ENCODE results near the gene PROM2. TPM values are rescaled to one million over a fixed set of nuclear protein-coding genes. Genes with fewer than 3 reads are reported as not detected.

The PROM2 gene
- total RNA-seq, 2 donors from 2014 or later, result 2.2 to 2.3 TPM

GRCh38 chr2:95281071-95281470 is 6.8 kb downstream of the PROM2 start:
- Histone ChIP-seq H3K4me3 (ENCODE audit: low read length) (no peak overlapping the region), H3K9me3 (ENCODE audit: control insufficient read depth, low read length) (no peaks in the 10 kb centered on the region), H3K9ac (ENCODE audit: extremely low read depth, low read length, poor library complexity, severe bottlenecking) (no peak overlapping the region), H3K27me3 (ENCODE audit: control insufficient read depth, insufficient read depth, low read length, poor library complexity, severe bottlenecking) (no peaks in the 10 kb centered on the region), H3K4me1 (ENCODE audit: control insufficient read depth, insufficient read depth, low read length) (no peaks in the 10 kb centered on the region), H3K27ac (ENCODE audit: low read depth, low read length) (no peak overlapping the region), H3K36me3 (ENCODE audit: control insufficient read depth, insufficient read depth, low read length) (no peaks in the 10 kb centered on the region)
- no peaks in the 10 kb centered on the region for H3K36me3 Mint-ChIP-seq (ENCODE audit: low read depth)
- H3K27ac Mint-ChIP-seq, result no peak overlapping the region
- TF ChIP-seq, protein P1, sequence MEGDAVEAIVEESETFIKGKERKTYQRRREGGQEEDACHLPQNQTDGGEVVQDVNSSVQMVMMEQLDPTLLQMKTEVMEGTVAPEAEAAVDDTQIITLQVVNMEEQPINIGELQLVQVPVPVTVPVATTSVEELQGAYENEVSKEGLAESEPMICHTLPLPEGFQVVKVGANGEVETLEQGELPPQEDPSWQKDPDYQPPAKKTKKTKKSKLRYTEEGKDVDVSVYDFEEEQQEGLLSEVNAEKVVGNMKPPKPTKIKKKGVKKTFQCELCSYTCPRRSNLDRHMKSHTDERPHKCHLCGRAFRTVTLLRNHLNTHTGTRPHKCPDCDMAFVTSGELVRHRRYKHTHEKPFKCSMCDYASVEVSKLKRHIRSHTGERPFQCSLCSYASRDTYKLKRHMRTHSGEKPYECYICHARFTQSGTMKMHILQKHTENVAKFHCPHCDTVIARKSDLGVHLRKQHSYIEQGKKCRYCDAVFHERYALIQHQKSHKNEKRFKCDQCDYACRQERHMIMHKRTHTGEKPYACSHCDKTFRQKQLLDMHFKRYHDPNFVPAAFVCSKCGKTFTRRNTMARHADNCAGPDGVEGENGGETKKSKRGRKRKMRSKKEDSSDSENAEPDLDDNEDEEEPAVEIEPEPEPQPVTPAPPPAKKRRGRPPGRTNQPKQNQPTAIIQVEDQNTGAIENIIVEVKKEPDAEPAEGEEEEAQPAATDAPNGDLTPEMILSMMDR (conservative IDR thresholded peaks at IDR 0.05), result no peak
- DNase-seq, result no peak
- WGBS, 2 experiments (ENCODE audit: insufficient coverage in 1 of 2, insufficient read length in 1 of 2), result 80 to 92% methylated on average over 1 to 8 of the region's 8 CpGs
- no peaks in the 10 kb centered on the region for H3K27me3 Mint-ChIP-seq (ENCODE audit: insufficient read depth)
- no peak overlapping the region for H3K4me3 Mint-ChIP-seq
- no peaks in the 10 kb centered on the region for H3K4me1 Mint-ChIP-seq
- no peaks in the 10 kb centered on the region for H3K9me3 Mint-ChIP-seq

DNA sequence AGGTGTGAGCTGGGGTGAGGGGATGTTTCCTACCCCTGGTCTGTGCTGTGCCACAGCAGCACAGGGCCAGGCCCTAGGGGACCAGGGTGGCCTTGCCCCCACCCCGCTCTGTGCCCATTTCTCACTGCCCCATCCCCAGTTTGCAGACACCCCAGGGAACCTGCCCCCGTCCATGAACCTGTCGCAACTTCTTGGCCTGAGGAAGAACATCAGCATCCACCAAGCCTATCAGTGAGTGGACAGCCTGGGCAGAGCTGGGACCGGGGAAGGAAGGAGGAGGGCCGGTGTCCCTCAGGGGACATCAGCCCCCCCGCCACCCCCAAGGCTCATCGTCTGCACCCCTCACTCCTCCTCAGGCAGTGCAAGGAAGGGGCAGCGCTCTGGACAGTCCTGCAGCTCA is 7.5 kb downstream of the PROM2 start:
- H3K9ac ChIP-seq (ENCODE audit: extremely low read depth, low read length, poor library complexity, severe bottlenecking), result no peak overlapping the region
- no peak for DNase-seq
- TF ChIP-seq, protein P1 (conservative IDR thresholded peaks at IDR 0.05), result no peak
- H3K4me3 ChIP-seq (ENCODE audit: low read length), result no peak overlapping the region
- H3K9me3 ChIP-seq (ENCODE audit: control insufficient read depth, low read length), result no peaks in the 10 kb centered on the region
- Mint-ChIP-seq H3K9me3 (no peaks in the 10 kb centered on the region), H3K36me3 (ENCODE audit: low read depth) (no peaks in the 10 kb centered on the region), H3K4me3 (no peak overlapping the region), H3K27ac (no peak overlapping the region), H3K4me1 (no peaks in the 10 kb centered on the region), H3K27me3 (ENCODE audit: insufficient read depth) (no peaks in the 10 kb centered on the region)
- H3K36me3 ChIP-seq (ENCODE audit: control insufficient read depth, insufficient read depth, low read length), result no peaks in the 10 kb centered on the region
- H3K4me1 ChIP-seq (ENCODE audit: control insufficient read depth, insufficient read depth, low read length), result no peaks in the 10 kb centered on the region
- no peak overlapping the region for H3K27ac ChIP-seq (ENCODE audit: low read depth, low read length)
- no peaks in the 10 kb centered on the region for H3K27me3 ChIP-seq (ENCODE audit: control insufficient read depth, insufficient read depth, low read length, poor library complexity, severe bottlenecking)
- WGBS, 2 experiments (ENCODE audit: insufficient coverage in 1 of 2, insufficient read length in 1 of 2), result 90 to 92% methylated on average over 3 to 8 of the region's 8 CpGs

DNA sequence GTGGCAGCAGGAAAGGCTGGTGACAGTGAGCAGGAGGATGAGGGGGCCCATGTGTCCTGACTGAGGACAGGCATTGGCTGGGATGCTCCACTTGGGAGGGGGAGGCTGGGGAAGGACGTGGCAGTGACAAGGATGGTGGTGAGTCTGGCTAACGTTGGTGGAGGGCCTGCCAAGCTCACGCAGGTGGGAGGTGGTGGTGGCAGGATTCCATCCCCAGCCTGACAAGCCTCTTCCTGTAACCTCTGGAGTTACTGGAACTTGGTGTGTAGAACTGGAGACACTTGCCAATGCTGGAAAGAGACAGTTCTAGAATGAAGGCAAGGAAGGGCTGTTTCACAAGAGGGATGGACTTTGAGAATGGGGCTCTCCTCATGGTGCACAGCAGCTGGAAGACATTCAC is 8.2 kb downstream of the PROM2 start:
- Histone ChIP-seq H3K27me3 (ENCODE audit: control insufficient read depth, insufficient read depth, low read length, poor library complexity, severe bottlenecking) (no peaks in the 10 kb centered on the region), H3K36me3 (ENCODE audit: control insufficient read depth, insufficient read depth, low read length) (no peaks in the 10 kb centered on the region), H3K27ac (ENCODE audit: low read depth, low read length) (no peak overlapping the region), H3K4me3 (ENCODE audit: low read length) (no peak overlapping the region), H3K9ac (ENCODE audit: extremely low read depth, low read length, poor library complexity, severe bottlenecking) (no peak overlapping the region), H3K4me1 (ENCODE audit: control insufficient read depth, insufficient read depth, low read length) (no peaks in the 10 kb centered on the region), H3K9me3 (ENCODE audit: control insufficient read depth, low read length) (no peaks in the 10 kb centered on the region)
- Mint-ChIP-seq H3K36me3 (ENCODE audit: low read depth) (no peaks in the 10 kb centered on the region), H3K4me1 (no peaks in the 10 kb centered on the region), H3K4me3 (no peak overlapping the region), H3K9me3 (no peaks in the 10 kb centered on the region), H3K27me3 (ENCODE audit: insufficient read depth) (no peaks in the 10 kb centered on the region), H3K27ac (no peak overlapping the region)
- 76 to 93% methylated on average over 2 to 3 of the region's 3 CpGs for WGBS, 2 experiments (ENCODE audit: insufficient coverage in 1 of 2, insufficient read length in 1 of 2)
- DNase-seq, result no peak
- TF ChIP-seq, protein P1 (conservative IDR thresholded peaks at IDR 0.05), result no peak
